Activated T-helper 1 cell treated with anti-CD3 and anti-CD28 coated beads, Interleukin-2, amount 50 U/mL, for 16 hours (primary cell): ENCODE data around the gene IRF3.
A peak's percentile ranks its signal among the peaks of the same experiment; 100 is the strongest.

Experiments
- DNase-seq, 2 donors: peaks; one replicate each; pipeline ENCODE4 v3.0.0-alpha.2; 2020; ENCODE audit warnings: low read depth in 1 of 2, low spot score in 1 of 2

Gene IRF3

DNA sequence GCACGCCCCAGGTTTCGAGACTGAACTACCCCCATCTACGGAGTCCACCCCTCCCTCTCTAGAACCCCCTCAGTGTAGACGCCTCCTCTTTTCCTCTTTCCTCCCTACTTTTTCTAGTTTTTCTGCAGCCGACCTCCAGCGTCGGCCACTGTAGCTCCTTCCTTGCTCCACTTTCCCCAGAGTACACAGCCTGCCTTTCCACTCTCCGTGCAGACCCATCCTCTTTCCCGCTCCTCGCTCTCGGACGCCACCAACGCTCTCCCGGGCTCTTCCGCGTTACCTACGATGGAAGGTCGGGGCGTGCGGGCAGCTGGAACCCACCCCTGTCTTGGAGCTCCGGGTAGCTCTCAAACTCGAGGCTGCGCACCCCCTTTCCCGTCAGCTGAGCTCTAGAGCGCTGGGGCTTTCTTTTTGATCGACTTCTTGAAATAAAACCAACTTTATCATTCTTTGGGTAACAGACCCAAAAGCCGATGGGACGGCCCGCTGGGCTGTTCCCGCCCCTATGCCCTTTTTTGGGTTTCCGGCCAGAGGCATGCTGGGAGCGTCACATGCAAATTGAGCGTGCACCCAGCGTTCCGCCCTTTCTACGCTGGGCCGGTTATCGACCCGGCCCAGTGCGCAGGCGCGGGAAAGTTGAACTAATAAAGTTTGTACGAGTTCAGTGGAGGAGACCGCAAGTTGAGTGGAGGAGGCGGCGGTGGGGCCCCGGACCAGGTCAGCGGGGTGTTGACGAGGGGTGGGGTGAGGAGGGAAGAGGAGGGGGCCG is at the start of gene IRF3, which contains the start of gene BCL2L12:
Gene IRF3 (minus strand): TSS at position 507 of the 769 bp plus-strand sequence. CDS start 1,019 bp downstream, outside the sequence.
Gene BCL2L12 (plus strand): TSS at position 583 of the 769 bp plus-strand sequence. CDS start 760 bp downstream, outside the sequence.
- DNase-seq: peak; percentile 99

- no peak for DNase-seq
These were observed 47.7 kb upstream of the IRF3 start for GRCh38 chr19:49713236-49713845.

- no peak for DNase-seq
These were observed 46.8 kb upstream of the IRF3 start for GRCh38 chr19:49712397-49712859.

- no peak for DNase-seq
These were observed 44.8 kb upstream of the IRF3 start for GRCh38 chr19:49710372-49710951.

GRCh38 chr19:49705919-49706318 is 40.3 kb upstream of the IRF3 start:
- no peak for DNase-seq

DNA sequence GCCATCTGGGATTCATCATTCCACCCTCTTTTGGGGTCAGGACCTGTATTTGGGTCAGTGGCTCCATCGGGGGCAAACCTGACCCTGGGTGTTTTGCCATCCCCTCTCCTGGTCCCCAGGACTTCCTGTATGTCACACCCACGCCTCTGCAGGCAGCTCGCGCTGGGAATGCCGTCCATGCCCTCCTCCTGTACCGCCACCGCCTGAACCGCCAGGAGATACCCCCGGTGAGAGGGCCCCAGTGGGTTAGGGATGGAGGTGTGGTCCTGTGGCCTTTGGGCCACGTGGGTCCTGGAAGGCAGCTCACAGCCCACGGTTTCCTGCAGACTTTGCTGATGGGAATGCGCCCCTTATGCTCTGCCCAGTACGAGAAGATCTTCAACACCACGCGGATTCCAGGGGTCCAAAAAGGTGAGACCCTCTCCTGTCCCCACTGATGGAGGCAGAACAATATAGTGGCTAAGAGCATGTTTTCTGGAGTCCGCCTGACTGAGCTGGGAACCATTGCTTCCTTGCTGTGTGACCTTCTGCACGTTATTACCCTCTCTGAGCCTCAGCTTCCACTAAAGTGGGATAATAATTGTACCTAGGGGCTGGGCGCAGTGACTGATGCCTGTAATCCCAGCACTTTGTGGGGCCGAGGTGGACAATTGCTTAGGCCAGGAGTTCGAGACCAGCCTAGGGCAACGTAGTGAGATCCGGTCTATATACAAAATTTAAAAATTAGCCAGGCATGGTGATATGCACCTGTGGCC is 39.4 kb upstream of the IRF3 start:
- no peak for DNase-seq

- no peak for DNase-seq
These were observed 35.7 kb upstream of the IRF3 start for GRCh38 chr19:49701271-49701786.

- no peak for DNase-seq
These were observed 34.9 kb upstream of the IRF3 start for GRCh38 chr19:49700563-49700962.

DNA sequence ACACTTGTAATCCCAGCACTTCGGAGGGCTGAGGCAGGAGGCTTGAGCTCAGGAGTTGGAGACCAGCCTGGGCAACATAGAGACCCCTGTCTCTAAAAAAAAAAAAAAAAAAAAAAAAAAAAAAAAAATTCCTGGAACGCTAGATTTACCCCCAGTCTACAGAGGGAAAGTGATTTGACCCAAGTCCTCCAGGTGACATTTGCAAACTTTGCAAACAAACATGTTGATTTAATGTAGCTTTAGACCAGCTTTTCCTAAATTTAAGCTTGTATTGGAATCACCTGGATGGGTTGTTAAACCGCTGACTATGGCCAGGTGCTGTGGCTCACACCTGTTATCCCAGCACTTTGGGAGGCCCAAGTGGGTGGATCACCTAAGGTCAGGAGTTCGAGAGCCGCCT is 33.7 kb upstream of the IRF3 start:
- DNase-seq: no peak

GRCh38 chr19:49696865-49697264 is 31.2 kb upstream of the IRF3 start:
- no peak for DNase-seq

- DNase-seq: no peak
These were observed 30.5 kb upstream of the IRF3 start for GRCh38 chr19:49696115-49696514.

DNA sequence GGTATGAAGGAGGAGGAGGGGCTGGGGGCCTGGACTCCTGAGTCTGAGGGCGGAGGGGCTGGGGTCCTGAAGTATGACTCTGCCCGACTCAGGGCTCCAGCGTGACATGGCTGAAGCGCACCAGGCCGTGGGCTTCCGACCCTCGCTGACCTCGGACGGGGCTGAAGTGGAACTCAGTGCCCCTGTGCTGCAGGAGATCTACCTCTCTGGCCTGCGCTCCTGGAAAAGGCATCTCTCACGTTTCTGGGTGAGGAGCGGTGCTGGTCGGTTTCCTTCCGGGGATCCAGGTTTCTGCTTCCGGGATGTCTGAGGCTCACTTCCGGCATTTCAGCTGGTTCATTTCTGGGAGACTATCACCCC is 26.5 kb upstream of the IRF3 start:
- no peak for DNase-seq

- no peak for DNase-seq
These were observed 25.8 kb upstream of the IRF3 start for GRCh38 chr19:49691243-49692146.

DNA sequence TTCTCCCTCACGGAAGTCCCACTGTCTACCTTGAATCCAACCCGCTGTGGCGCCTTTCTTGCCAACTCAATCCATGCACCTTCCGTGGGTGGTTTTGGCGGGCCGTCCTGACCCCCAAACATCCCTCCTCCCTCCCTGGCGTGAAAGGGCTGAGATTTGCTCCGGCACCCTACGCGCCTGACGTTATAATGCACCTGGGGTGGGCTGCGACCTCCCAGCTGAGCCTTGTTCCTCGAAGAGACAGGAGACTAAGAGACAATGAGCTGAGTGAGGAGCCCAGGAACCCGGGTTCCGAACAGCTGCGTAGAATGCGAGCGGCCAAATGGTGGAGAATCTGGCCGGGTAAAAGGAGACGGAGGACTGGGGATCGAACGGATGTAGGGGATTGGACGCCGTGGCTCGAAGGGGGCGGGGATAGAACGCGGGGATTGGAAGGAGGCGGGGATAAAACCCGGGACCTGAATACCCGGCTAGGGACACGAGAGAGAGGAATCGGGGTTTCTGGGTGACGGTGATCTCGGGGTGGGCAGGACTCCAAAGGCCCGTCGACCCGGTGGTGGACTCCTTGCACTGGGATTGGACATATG is 25.1 kb upstream of the IRF3 start, which contains the start of gene CPT1C:
Gene CPT1C (plus strand): TSS at position 461 of the 587 bp plus-strand sequence. CDS start 1,137 bp downstream, outside the sequence.
- DNase-seq: no peak

DNA sequence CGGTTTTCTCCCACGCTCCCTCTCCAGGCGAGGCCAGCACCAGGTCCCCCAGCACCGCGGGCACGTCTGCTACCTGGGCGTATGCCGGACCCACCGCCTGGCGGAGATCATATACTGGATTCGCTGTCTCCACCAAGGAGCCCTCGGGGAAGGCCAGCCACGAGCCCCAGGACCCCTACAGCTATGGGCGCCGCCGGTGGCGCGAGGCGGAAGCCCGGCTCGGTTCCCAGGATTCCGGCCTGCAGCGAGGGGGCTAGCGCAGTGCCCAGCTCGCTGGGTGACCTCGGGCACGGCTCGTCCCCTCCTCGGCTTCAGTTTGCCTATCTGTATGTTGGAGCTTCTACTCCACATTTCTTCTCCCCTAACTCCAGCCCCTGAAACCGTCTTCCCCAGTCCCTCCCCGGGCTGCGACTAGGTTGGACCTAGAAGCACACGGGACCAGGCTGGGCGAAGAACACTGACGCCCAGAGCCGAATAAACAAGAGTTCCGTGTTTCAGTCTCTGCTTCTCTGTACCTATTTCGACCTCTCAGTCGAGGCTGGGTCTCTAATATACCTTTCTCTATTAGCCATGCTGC is 24.5 kb upstream of the IRF3 start:
- no peak for DNase-seq

GRCh38 chr19:49689133-49690078 is 23.7 kb upstream of the IRF3 start, which contains the start of gene ADM5:
Gene ADM5 (plus strand): TSS chr19:49689594. CDS start chr19:49689838, 244 bp downstream.
- no peak for DNase-seq

DNA sequence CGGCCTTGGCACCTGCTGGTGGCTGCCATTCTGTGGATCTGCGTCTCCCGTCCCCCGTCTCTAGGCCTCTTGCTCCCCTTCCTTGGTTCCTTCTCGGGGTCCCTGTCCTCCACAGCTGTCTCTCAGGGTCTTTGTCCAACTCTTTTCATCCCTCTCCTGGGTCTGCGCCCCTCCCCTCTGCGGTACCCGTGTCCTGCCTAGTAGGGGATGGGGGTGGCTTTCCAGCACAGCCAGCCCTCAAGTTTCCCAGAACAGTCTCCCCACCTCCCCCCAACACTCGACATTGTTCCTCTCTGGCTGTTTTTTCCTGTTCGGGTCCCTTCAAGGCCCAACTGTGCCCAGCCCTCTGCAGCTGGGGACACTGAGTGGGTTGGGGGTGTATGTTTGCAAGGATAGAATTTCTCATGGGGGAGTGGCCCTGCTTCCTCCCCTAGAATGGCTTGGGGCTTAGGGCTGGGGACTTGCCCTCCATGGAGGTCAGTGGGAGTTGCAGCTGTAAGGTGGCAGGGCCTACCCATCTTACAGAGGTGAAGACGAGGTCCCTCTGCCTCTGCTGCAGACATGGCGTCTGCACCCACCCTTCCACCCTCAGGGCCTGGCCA is 23.0 kb upstream of the IRF3 start:
- DNase-seq: no peak
